Upper lobe of right lung (tissue), 1 donor: ENCODE data around the gene ZGPAT. TPM values are rescaled to one million over a fixed set of nuclear protein-coding genes. Genes with fewer than 3 reads are reported as not detected.

ENCODE experiments used
- ATAC-seq: fragments of 200-7000 bp; cut with Tn5 transposase; one replicate; pipeline ENCODE4 v1.9.1; 2020; ENCODE audit warnings: mild to moderate bottlenecking, moderate library complexity
- DNase-seq: peaks from one replicate; pipeline ENCODE4 v3.0.0-alpha.2; 2020
- H3K27ac ChIP-seq: fragments of 200-600 bp; one replicate; pipeline ENCODE4 v1.8.0; 2022
- H3K27me3 ChIP-seq: fragments of 200-600 bp; one replicate; pipeline ENCODE4 v1.8.0; 2022; ENCODE audit warnings: mild to moderate bottlenecking
- H3K36me3 ChIP-seq: fragments of 200-600 bp; one replicate; pipeline ENCODE4 v1.8.0; 2022
- H3K4me1 ChIP-seq: fragments of 200-600 bp; one replicate; pipeline ENCODE4 v1.8.0; 2022
- H3K4me3 ChIP-seq: fragments of 200-600 bp; one replicate; pipeline ENCODE4 v1.8.0; 2022; ENCODE audit warnings: mild to moderate bottlenecking
- H3K9me3 ChIP-seq: fragments of 200-600 bp; one replicate; pipeline ENCODE4 v1.8.0; 2022
- CTCF ChIP-seq: fragments of 200-600 bp; IDR thresholded peaks from one replicate; pipeline ENCODE4 v1.8.0; 2022; ENCODE audit warnings: antibody characterized with exemption
- intact Hi-C: fragments of 100-400 bp; cut with DNase I; formaldehyde crosslinking; loops from one replicate; pipeline ENCODE4 v1.11.0; 2022
- total RNA-seq: library from RNA; stranded (reverse); fragmentation: NEBNext Ultra II Directional; extraction: Animal tissue kit (Norgen Biotek cat#: 25700); gene quantifications from one replicate; pipeline ENCODE4 v1.2.1, GENCODE V29; 2021
- donor health status: DM: no; HTN: yes; CAD: no; lungs with severe emphysema.

Gene ZGPAT
- total RNA-seq, 1 donor from 2014 or later: 27.6 TPM

- H3K27me3 ChIP-seq: no peaks in the 10 kb centered on the region
- H3K4me3 ChIP-seq: no peak overlapping the region
- H3K4me1 ChIP-seq: no peaks in the 10 kb centered on the region
- DNase-seq (no peak), ATAC-seq (no peak)
- intact Hi-C loops: no loop called here
- H3K9me3 ChIP-seq: no peaks in the 10 kb centered on the region
- TF ChIP-seq CTCF: no peak
- no peaks in the 10 kb centered on the region for H3K36me3 ChIP-seq
- no peak overlapping the region for H3K27ac ChIP-seq
These were observed 50.3 kb downstream of the ZGPAT start for GRCh38 chr20:63758152-63758551.

- H3K27ac ChIP-seq: no peak overlapping the region
- intact Hi-C loops: no loop called here
- no peak for TF ChIP-seq CTCF
- no peaks in the 10 kb centered on the region for H3K9me3 ChIP-seq
- no peaks in the 10 kb centered on the region for H3K36me3 ChIP-seq
- no peak for ATAC-seq
- H3K27me3 ChIP-seq: no peaks in the 10 kb centered on the region
- no peaks in the 10 kb centered on the region for H3K4me1 ChIP-seq
- no peak for DNase-seq
- H3K4me3 ChIP-seq: no peak overlapping the region
These were observed 51.6 kb downstream of the ZGPAT start for GRCh38 chr20:63759377-63759901.

- Histone ChIP-seq H3K4me3 (no peak overlapping the region), H3K9me3 (no peaks in the 10 kb centered on the region), H3K27ac (no peak overlapping the region), H3K36me3 (no peaks in the 10 kb centered on the region), H3K4me1 (no peaks in the 10 kb centered on the region), H3K27me3 (no peaks in the 10 kb centered on the region)
- no peak for DNase-seq
- ATAC-seq: no peak
- TF ChIP-seq CTCF: no peak
- intact Hi-C loops: no loop called here
These were observed 57.4 kb downstream of the ZGPAT start for GRCh38 chr20:63765082-63765873.

GRCh38 chr20:63765902-63766301 is 58.1 kb downstream of the ZGPAT start:
- H3K36me3 ChIP-seq: no peaks in the 10 kb centered on the region
- TF ChIP-seq CTCF: no peak
- H3K9me3 ChIP-seq: no peaks in the 10 kb centered on the region
- no peak overlapping the region for H3K4me3 ChIP-seq
- no peak for ATAC-seq
- no peaks in the 10 kb centered on the region for H3K27me3 ChIP-seq
- no peaks in the 10 kb centered on the region for H3K4me1 ChIP-seq
- H3K27ac ChIP-seq: no peak overlapping the region
- intact Hi-C loops: no loop called here
- DNase-seq: no peak

- DNase-seq (no peak), ATAC-seq (no peak)
- Histone ChIP-seq H3K36me3 (no peaks in the 10 kb centered on the region), H3K4me1 (no peaks in the 10 kb centered on the region), H3K4me3 (no peak overlapping the region), H3K9me3 (no peaks in the 10 kb centered on the region), H3K27me3 (no peaks in the 10 kb centered on the region), H3K27ac (no peak overlapping the region)
- no peak for TF ChIP-seq CTCF
- intact Hi-C loops: no loop called here
These were observed 59.0 kb downstream of the ZGPAT start for GRCh38 chr20:63766695-63767426.
